Measurements from ENCODE around the gene GTF2F2.

GRCh38 chr13:45180303-45180702 lies 60.0 kb downstream of the GTF2F2 start:
- TF ChIP-seq CTCF (IDR thresholded peaks at IDR 0.05) (no peak), POLR2AphosphoS5 (IDR thresholded peaks at IDR 0.05) (no peak)

All from stomach (tissue), 4 donors.